Naive thymus-derived CD4-positive, alpha-beta T cell (primary cell): ENCODE data around the gene AP1S3. TPM values are rescaled to one million over a fixed set of nuclear protein-coding genes. Genes with fewer than 3 reads are reported as not detected.
A peak's percentile ranks its signal among the peaks of the same experiment; 100 is the strongest.

ENCODE experiments used
- ATAC-seq: fragments of 150-1000 bp; cut with Tn5 transposase; 2 replicates; pipeline ENCODE4 v1.10.0; 2021; ENCODE audit warnings: mild to moderate bottlenecking, moderate library complexity
- CTCF ChIA-PET: fragments of 350-600 bp; sonication (Branson Sonifier 250); formaldehyde crosslinking; loops from one replicate; lab custom pipeline; 2021; ENCODE audit warnings: antibody characterized with exemption; lab: Charles Lee
- POLR2A ChIA-PET: fragments of 350-600 bp; sonication (Branson Sonifier 250); formaldehyde crosslinking; loops from one replicate; lab custom pipeline; 2021; ENCODE audit warnings: antibody characterized with exemption, inconsistent platforms; lab: Charles Lee
- DNase-seq, 9 donors: peaks; one replicate each; pipeline versions ENCODE4 v3.0.0 to v3.0.0-alpha.2; 2020 to 2022; ENCODE audit warnings: mixed read lengths in 1 of 9
- H3K27ac ChIP-seq: one replicate; pipeline ENCODE4 v1.7.0; 2013; ENCODE audit warnings: mild to moderate bottlenecking, low read depth, low read length, moderate library complexity
- H3K27me3 ChIP-seq, 2 donors: one replicate each; pipeline ENCODE4 v1.7.0; 2013; ENCODE audit warnings: low read length in 2 of 2, mild to moderate bottlenecking in 2 of 2, moderate library complexity in 2 of 2; ENCODE audit not compliant: control insufficient read depth in 2 of 2, insufficient read depth in 2 of 2
- H3K36me3 ChIP-seq, 3 experiments: 1 replicate in 2 of 3; 2 replicates in 1 of 3; pipeline ENCODE4 v1.7.0; 2013; ENCODE audit warnings: low read length in 3 of 3, mild to moderate bottlenecking in 3 of 3, moderate library complexity in 1 of 3; ENCODE audit not compliant: insufficient read depth in 3 of 3, control insufficient read depth in 2 of 3
- H3K4me1 ChIP-seq, 2 donors: one replicate each; pipeline ENCODE4 v1.7.0; 2013; ENCODE audit warnings: low read length in 2 of 2, mild to moderate bottlenecking in 2 of 2, moderate library complexity in 1 of 2; ENCODE audit not compliant: control insufficient read depth in 2 of 2, insufficient read depth in 2 of 2
- H3K4me3 ChIP-seq: 2 replicates; pipeline ENCODE4 v1.7.0; 2013; ENCODE audit warnings: mild to moderate bottlenecking, low read length
- H3K9me3 ChIP-seq, 3 experiments: 1 replicate in 2 of 3; 2 replicates in 1 of 3; pipeline ENCODE4 v1.7.0; 2013; ENCODE audit warnings: low read length in 3 of 3; ENCODE audit not compliant: control insufficient read depth in 2 of 3
- H3K27ac Mint-ChIP-seq, 9 donors: one replicate each; pipeline ENCODE4 v1.8.0; 2020 to 2022; ENCODE audit warnings: mixed read lengths in 9 of 9, mild to moderate bottlenecking in 8 of 9, moderate library complexity in 5 of 9, inconsistent platforms in 2 of 9
- H3K27me3 Mint-ChIP-seq, 5 donors: one replicate each; pipeline ENCODE4 v1.8.0; 2021 to 2022; ENCODE audit warnings: mixed read lengths in 5 of 5, mild to moderate bottlenecking in 1 of 5
- H3K36me3 Mint-ChIP-seq, 5 donors: one replicate each; pipeline ENCODE4 v1.8.0; 2020 to 2022; ENCODE audit warnings: mixed read lengths in 5 of 5, mild to moderate bottlenecking in 3 of 5, inconsistent platforms in 1 of 5
- H3K4me1 Mint-ChIP-seq, 7 donors: one replicate each; pipeline ENCODE4 v1.8.0; 2020 to 2022; ENCODE audit warnings: mixed read lengths in 7 of 7, mild to moderate bottlenecking in 3 of 7, inconsistent platforms in 1 of 7
- H3K4me3 Mint-ChIP-seq, 10 donors: one replicate each; pipeline ENCODE4 v1.8.0; 2020 to 2022; ENCODE audit warnings: mild to moderate bottlenecking in 10 of 10, mixed read lengths in 10 of 10, moderate library complexity in 6 of 10, inconsistent platforms in 2 of 10
- H3K9me3 Mint-ChIP-seq, 11 donors: one replicate each; pipeline ENCODE4 v1.8.0; 2020 to 2022; ENCODE audit warnings: mixed read lengths in 11 of 11, mild to moderate bottlenecking in 4 of 11, inconsistent platforms in 1 of 11, moderate library complexity in 1 of 11
- intact Hi-C, 2 donors: fragments of 100-400 bp; cut with micrococcal nuclease; formaldehyde crosslinking; loops; one replicate each; pipeline ENCODE4 v1.15.1; 2023
- polyA plus RNA-seq, 2 donors: library from polyadenylated mRNA; unstranded; fragments of 300-500 nt; fragmentation: Illumina TruSeq; gene quantifications; one replicate each; pipeline ENCODE4 v1.2.3, GENCODE V29; 2021
- total RNA-seq, 6 experiments: library from RNA in 5 of 6; stranded (reverse) in 5 of 6; gene quantifications; 1 replicate in 5 of 6; 2 replicates in 1 of 6; pipeline ENCODE4 v1.2.3 and lab custom pipeline; 2021 to 2026

The AP1S3 gene
- total and polyA plus RNA-seq, 7 experiments from 2014 or later: 0.53 to 8.2 (median 1.6) TPM

- peak overlapping the region in 1 of 9 donors; percentile 10 for H3K27ac Mint-ChIP-seq
- CTCF ChIA-PET: no interaction called here
- no peak for ATAC-seq
These were observed 4.2 kb upstream of the AP1S3 start for GRCh38 chr2:223841436-223842190.

GRCh38 chr2:223835701-223836532 is 1.5 kb downstream of the AP1S3 start:
- DNase-seq: no peak
- Mint-ChIP-seq H3K27me3 (no peaks in the 10 kb centered on the region), H3K36me3 (no peaks in the 10 kb centered on the region), H3K27ac (peak overlapping the region in 1 of 9 donors; percentile 54), H3K9me3 (no peaks in the 10 kb centered on the region), H3K4me1 (peaks cover 0 to 21% (median 12%) of the 10 kb centered on the region in 7 donors), H3K4me3 (peak overlapping the region; percentile 57 to 97 (median 93))
- intact Hi-C loops: loop anchor here (2.0 to 10.0 kb wide), 7 partner anchors 29 to 971 kb away; partner anchors contain the start of genes ACSL3 (in 1 of the 2), CUL3 (in 1 of the 2), MRPL44 (in 1 of the 2) and SERPINE2 (in 1 of the 2)
- CTCF ChIA-PET: interaction anchor here (1.0 kb wide), 1 partner anchor 120 kb away, joined by 3 read pairs; no protein-coding TSS in a partner anchor
- Histone ChIP-seq H3K4me3 (no peak overlapping the region), H3K4me1 (no peaks in the 10 kb centered on the region), H3K27me3 (no peaks in the 10 kb centered on the region), H3K27ac (no peak overlapping the region), H3K9me3 (no peaks in the 10 kb centered on the region), H3K36me3 (peaks cover 0 to 4% (median 0%) of the 10 kb centered on the region in 3 experiments)
- POLR2A ChIA-PET: no interaction called here
- ATAC-seq: peak; percentile 10

More at GRCh38 chr2:223841436-223842190, 4.2 kb upstream of the AP1S3 start:
- POLR2A ChIA-PET: no interaction called here
- Mint-ChIP-seq H3K9me3 (no peaks in the 10 kb centered on the region), H3K4me1 (peaks cover 0 to 13% (median 8%) of the 10 kb centered on the region in 7 donors), H3K27me3 (no peaks in the 10 kb centered on the region), H3K36me3 (peaks cover 0 to 1% (median 0%) of the 10 kb centered on the region in 5 donors), H3K4me3 (no peak overlapping the region)
- DNase-seq: no peak
- intact Hi-C loops: no loop called here
- Histone ChIP-seq H3K9me3 (no peaks in the 10 kb centered on the region), H3K27me3 (no peaks in the 10 kb centered on the region), H3K27ac (no peak overlapping the region), H3K4me1 (no peaks in the 10 kb centered on the region), H3K4me3 (no peak overlapping the region), H3K36me3 (peaks cover 0 to 4% (median 0%) of the 10 kb centered on the region in 3 experiments)

- Histone ChIP-seq H3K36me3 (peaks cover 0 to 4% (median 0%) of the 10 kb centered on the region in 3 experiments), H3K4me1 (no peaks in the 10 kb centered on the region), H3K9me3 (no peaks in the 10 kb centered on the region), H3K27ac (no peak overlapping the region), H3K4me3 (no peak overlapping the region), H3K27me3 (no peaks in the 10 kb centered on the region)
- POLR2A ChIA-PET: no interaction called here
- Mint-ChIP-seq H3K4me1 (peaks cover 0 to 21% (median 12%) of the 10 kb centered on the region in 7 donors), H3K36me3 (no peaks in the 10 kb centered on the region), H3K27ac (no peak overlapping the region), H3K4me3 (no peak overlapping the region), H3K27me3 (no peaks in the 10 kb centered on the region), H3K9me3 (no peaks in the 10 kb centered on the region)
- DNase-seq (no peak), ATAC-seq (no peak)
- CTCF ChIA-PET: interaction anchor here (0.6 kb wide), 1 partner anchor 126 kb away, joined by 3 read pairs; no protein-coding TSS in a partner anchor
- intact Hi-C loops: loop anchor here in 1 of 2 donors (10.0 kb wide), 2 partner anchors 200 to 970 kb away; partner anchors contain the start of genes ACSL3 and SERPINE2
These were observed 3.0 kb downstream of the AP1S3 start for GRCh38 chr2:223834431-223834830.

- H3K27ac Mint-ChIP-seq: no peak overlapping the region
- no peak for ATAC-seq
- no peak overlapping the region for H3K4me3 Mint-ChIP-seq
- Histone ChIP-seq H3K4me1 (no peaks in the 10 kb centered on the region), H3K27ac (no peak overlapping the region), H3K36me3 (peaks cover 0 to under 1% (median 0%) of the 10 kb centered on the region in 3 experiments), H3K4me3 (no peak overlapping the region), H3K27me3 (no peaks in the 10 kb centered on the region), H3K9me3 (no peaks in the 10 kb centered on the region)
- CTCF ChIA-PET: no interaction called here
- POLR2A ChIA-PET: interaction anchor here (0.6 kb wide), 1 partner anchor 1211 kb away, joined by 3 read pairs; no protein-coding TSS in a partner anchor
- DNase-seq: no peak
- no peaks in the 10 kb centered on the region for H3K27me3 Mint-ChIP-seq
- peaks cover 0 to 16% (median 12%) of the 10 kb centered on the region in 7 donors for H3K4me1 Mint-ChIP-seq
- intact Hi-C loops: loop anchor here in 1 of 2 donors (10.0 kb wide), 2 partner anchors 202 to 968 kb away; partner anchors contain the start of genes ACSL3 and SERPINE2
- no peaks in the 10 kb centered on the region for H3K9me3 Mint-ChIP-seq
- peaks cover 0 to 2% (median 0%) of the 10 kb centered on the region in 5 donors for H3K36me3 Mint-ChIP-seq
These were observed 5.0 kb downstream of the AP1S3 start for GRCh38 chr2:223832241-223832903.

GRCh38 chr2:223829128-223829527 is 8.3 kb downstream of the AP1S3 start:
- no peak overlapping the region for H3K4me3 ChIP-seq
- no peaks in the 10 kb centered on the region for H3K27me3 ChIP-seq
- no peaks in the 10 kb centered on the region for H3K27me3 Mint-ChIP-seq
- no peak overlapping the region for H3K27ac Mint-ChIP-seq
- DNase-seq (no peak), ATAC-seq (no peak)
- peaks cover 0 to 5% (median 0%) of the 10 kb centered on the region in 11 donors for H3K9me3 Mint-ChIP-seq
- peaks cover 0 to 5% (median 0%) of the 10 kb centered on the region in 7 donors for H3K4me1 Mint-ChIP-seq
- POLR2A ChIA-PET: no interaction called here
- H3K4me3 Mint-ChIP-seq: no peak overlapping the region
- H3K36me3 Mint-ChIP-seq: peaks cover 0 to 6% (median 3%) of the 10 kb centered on the region in 5 donors
- H3K36me3 ChIP-seq: no peaks in the 10 kb centered on the region
- CTCF ChIA-PET: no interaction called here
- intact Hi-C loops: no loop called here
- no peak overlapping the region for H3K27ac ChIP-seq
- H3K9me3 ChIP-seq: no peaks in the 10 kb centered on the region
- no peaks in the 10 kb centered on the region for H3K4me1 ChIP-seq

GRCh38 chr2:223828314-223828713 is 9.1 kb downstream of the AP1S3 start:
- Mint-ChIP-seq H3K27ac (peak overlapping the region in 1 of 9 donors; percentile 29), H3K36me3 (peaks cover 0 to 6% (median 3%) of the 10 kb centered on the region in 5 donors), H3K9me3 (peaks cover 0 to 5% (median 0%) of the 10 kb centered on the region in 11 donors), H3K27me3 (no peaks in the 10 kb centered on the region), H3K4me1 (peaks cover 0 to 5% (median 0%) of the 10 kb centered on the region in 7 donors), H3K4me3 (no peak overlapping the region)
- ATAC-seq: no peak
- ChIA-PET POLR2A (no interaction called here), CTCF (no interaction called here)
- intact Hi-C loops: no loop called here
- Histone ChIP-seq H3K36me3 (no peaks in the 10 kb centered on the region), H3K9me3 (no peaks in the 10 kb centered on the region), H3K4me3 (no peak overlapping the region), H3K27ac (no peak overlapping the region), H3K27me3 (no peaks in the 10 kb centered on the region), H3K4me1 (no peaks in the 10 kb centered on the region)
- no peak for DNase-seq
